Fibroblast of skin of right quadriceps (primary cell): ENCODE results near the gene UBQLN1.
A peak's percentile ranks its signal among the peaks of the same experiment; 100 is the strongest.
"Not testable (repeated sequence)": the region's sequence is repeated elsewhere in the genome, so short reads cannot be mapped to it uniquely, and the experiment has no call there.

Source experiments
- DNase-seq: peaks from one replicate; pipeline ENCODE4 v3.0.0-alpha.2; 2013

UBQLN1 gene

DNA sequence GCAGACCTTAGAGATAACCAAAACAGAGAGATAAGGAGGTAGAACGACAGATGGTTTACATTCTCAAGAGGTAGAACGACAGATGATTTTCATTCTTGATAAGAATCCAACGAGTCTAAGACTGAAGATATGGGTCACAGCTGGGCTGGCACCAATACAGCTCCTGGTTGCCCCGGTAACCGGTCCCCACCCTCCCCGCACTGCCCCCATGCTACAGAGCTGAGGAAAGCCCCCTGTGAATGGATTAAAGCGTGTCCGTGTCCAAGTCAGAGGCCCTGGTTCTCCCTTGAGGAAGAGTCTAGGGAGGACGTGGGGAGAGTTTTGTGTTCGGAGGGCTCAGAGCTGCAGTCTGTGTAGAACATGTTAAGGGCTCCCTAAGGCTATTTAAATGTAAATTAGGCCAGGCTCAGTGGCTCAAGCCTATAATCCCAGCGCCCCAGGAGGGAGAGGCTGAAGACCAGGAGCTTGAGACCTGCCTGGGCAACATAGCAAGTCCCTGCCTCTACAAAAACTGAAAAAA is 76.8 kb downstream of the UBQLN1 start:
- DNase-seq: no peak

GRCh38 chr9:83629433-83630104 is 78.2 kb downstream of the UBQLN1 start:
- no peak for DNase-seq

DNA sequence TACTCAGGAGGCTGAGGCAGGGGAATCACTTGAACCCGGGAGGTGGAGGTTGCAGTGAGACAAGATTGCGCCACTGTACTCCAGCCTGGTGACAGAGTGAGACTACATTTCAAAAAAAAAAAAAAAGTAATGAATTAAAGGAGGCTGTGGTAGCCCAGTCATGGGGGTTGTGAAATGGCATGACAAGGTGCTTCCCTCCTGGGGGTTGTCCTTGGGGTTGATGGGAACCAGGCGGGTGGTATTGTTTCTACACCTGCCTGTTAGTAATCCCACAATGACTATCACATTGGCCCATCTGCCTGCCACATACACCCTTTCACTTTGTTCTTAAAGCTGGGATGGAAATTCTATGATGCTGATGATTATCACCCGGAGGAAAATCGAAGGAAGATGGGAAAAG is 79.2 kb downstream of the UBQLN1 start:
- DNase-seq: no peak

DNA sequence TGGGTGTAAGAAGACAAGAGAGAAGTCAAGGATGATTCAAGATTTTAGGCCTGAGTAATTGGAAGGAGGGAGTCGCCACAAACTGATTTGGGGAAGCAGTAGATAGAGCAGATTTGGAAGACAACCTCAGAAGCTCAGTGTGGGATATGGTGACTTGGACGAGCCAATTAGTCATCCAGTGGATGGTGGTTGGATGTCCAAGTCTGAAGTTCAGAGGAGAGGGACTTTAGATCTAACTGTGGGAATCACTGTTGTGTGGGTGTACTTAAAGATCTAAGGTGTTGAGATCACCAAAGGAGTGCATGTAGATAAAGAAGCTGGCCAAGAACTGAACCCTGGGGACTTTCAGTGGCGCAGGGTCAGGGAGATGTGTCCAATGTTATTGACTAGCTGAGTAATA is 82.6 kb downstream of the UBQLN1 start:
- no peak for DNase-seq

DNA sequence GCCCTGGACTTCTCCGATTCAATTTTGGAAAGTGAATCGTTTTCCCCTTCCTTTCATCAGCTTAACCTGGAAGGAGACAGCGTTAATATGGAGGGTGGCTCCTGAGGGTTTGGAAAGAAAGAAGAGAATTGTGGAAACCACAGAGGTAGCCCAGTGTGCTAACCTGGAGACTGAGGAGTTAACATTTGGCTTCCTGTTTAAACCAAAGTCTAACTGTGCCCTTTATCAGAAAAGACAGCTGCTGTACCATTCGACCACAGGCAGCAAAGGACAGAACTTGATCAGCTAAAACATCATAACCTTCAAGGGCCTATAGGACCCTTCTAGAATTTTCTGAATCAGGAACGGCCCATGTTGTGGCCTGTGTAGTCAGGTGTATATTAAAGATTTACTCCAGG is 84.1 kb downstream of the UBQLN1 start:
- DNase-seq: no peak

DNA sequence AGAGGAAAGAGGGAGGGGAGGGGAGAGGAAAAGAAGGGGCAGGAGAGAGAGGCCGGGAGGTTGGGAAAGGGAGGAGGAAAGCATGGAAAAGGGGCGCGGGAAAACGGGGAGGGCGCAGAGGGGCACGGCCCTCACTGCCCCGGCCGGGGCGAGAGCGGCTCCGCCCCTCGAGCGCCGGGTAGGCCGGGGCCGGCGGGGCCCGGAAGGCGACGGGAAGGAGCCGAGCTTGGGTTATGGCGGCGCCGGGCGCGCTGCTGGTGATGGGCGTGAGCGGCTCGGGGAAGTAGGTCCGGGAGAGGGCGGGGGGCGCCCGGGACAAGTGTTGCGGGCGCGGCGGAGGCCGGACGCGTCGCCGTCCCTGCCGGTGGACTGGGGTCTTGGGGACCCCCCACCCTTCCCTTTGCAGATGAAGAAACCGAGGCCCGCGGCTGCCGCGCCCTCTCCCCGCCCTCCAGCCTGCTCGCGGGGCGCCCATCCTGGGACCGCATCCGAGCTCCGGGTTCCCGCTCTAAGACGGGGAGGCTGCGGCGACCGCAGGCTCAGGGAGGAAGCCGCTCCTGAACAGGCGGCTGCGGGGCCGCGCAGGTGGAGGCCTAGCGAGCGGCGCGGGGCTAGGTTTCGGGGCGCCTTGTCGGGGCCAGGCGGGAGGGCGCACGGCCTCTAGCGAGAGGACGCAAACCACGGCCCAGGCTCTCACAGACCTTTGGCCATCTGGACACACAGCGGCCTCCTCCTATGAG is 84.6 kb downstream of the UBQLN1 start, which contains the start of gene IDNK:
Gene IDNK (plus strand): TSS at position 205 of the 740 bp plus-strand sequence. CDS start 29 bp downstream, at position 234.
- DNase-seq: peak; percentile 53

GRCh38 chr9:83622433-83622938 is 85.3 kb downstream of the UBQLN1 start:
- DNase-seq: no peak

- peak; percentile 39 for DNase-seq
These were observed 86.7 kb downstream of the UBQLN1 start for GRCh38 chr9:83620841-83621636.

DNA sequence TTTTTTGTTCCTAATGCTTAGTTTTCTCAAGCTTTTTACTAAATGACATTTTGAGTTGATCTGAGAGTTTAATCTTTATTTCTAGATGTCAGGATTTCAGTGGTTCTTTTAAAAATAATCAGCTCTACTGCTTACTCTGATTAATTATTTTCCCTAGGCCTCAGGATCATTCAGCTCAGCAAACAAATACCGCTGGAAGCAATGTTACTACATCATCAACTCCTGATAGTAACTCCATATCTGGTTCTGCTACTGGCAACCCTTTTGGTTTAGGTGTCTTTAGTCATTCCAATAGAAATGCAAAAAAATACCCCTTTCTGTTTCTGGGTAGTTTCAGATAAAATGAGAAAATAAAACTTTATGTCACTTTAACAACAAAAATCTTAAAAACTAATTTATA is 90.5 kb downstream of the UBQLN1 start:
- no peak for DNase-seq

GRCh38 chr9:83613298-83613697 is 94.5 kb downstream of the UBQLN1 start:
- DNase-seq: not testable (repeated sequence)
